ENCODE measurements around the gene MAFG. TPM values are rescaled to one million over a fixed set of nuclear protein-coding genes. Genes with fewer than 3 reads are reported as not detected.

MAFG gene
- total RNA-seq, 1 experiment from 2014 or later: 10.9 TPM

DNA sequence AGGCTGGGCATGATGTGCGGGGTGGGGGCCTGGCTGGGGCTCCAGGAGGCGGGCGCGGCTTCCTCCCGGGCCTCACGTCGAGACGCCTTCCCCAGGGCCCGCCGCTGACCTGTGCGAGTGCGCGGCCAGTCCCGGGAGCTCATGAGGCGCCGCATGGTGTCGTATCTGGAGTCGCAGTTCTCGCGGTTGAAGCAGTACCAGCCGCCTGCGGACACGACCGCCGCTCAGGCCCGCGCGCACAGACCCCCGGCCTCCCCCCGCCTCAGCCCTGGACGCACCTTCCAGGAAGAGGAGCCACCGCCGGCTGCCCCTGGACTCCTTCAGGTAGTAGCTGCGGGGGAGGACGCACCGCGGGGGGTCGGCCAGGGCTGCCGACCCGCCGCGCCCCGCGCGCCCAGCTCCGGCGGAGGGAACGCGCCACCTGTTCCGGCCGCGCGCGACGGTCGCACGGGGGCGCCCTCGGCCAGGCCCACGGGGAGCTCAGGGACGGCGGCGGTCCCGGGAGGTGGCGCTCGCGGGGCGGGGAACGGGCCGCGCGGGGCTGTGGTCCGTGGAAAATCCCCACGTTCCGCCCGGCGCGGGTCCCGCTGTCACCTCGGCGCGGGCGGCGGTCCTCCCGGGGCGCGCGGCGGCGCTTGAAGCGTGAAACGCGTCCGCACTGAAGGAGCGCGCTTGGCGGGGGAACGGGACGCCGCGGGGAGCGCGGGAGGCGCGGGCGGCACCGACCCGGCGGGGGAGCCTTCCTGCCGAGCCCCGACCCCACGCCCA lies 32.0 kb upstream of the MAFG start:
- no peak overlapping the region for H2AFZ ChIP-seq (ENCODE audit: low read length)
- H3K9me3 ChIP-seq (ENCODE audit: low read length): no peaks in the 10 kb centered on the region
- DNase-seq: peak; percentile 83
- no peaks in the 10 kb centered on the region for H3K9me2 ChIP-seq (replicated peaks; ENCODE audit: insufficient read depth, low read length)
- H3K36me3 ChIP-seq (ENCODE audit: insufficient read depth, low read length): no peaks in the 10 kb centered on the region
- no peaks in the 10 kb centered on the region for H3K4me1 ChIP-seq (ENCODE audit: low read length)
- no peak overlapping the region for H3K4me3 ChIP-seq (ENCODE audit: low read length)
- no peak overlapping the region for H3K27ac ChIP-seq (ENCODE audit: low read length)
- H4K20me1 ChIP-seq (ENCODE audit: insufficient read depth, low read depth, low read length): no peaks in the 10 kb centered on the region
- no peak overlapping the region for H3K4me2 ChIP-seq (ENCODE audit: low read depth, low read length, poor library complexity, severe bottlenecking)
- H3K79me2 ChIP-seq (ENCODE audit: low read length): no peaks in the 10 kb centered on the region
- H3K9ac ChIP-seq (ENCODE audit: low read length): no peak overlapping the region
- no peaks in the 10 kb centered on the region for H3K27me3 ChIP-seq (ENCODE audit: low read length)

GRCh38 chr17:81958633-81959342 lies 31.3 kb upstream of the MAFG start:
- Histone ChIP-seq H3K36me3 (ENCODE audit: insufficient read depth, low read length) (no peaks in the 10 kb centered on the region), H3K9me2 (replicated peaks; ENCODE audit: insufficient read depth, low read length) (no peaks in the 10 kb centered on the region), H3K9me3 (ENCODE audit: low read length) (no peaks in the 10 kb centered on the region), H2AFZ (ENCODE audit: low read length) (no peak overlapping the region), H4K20me1 (ENCODE audit: insufficient read depth, low read depth, low read length) (no peaks in the 10 kb centered on the region), H3K27me3 (ENCODE audit: low read length) (no peaks in the 10 kb centered on the region), H3K4me1 (ENCODE audit: low read length) (no peaks in the 10 kb centered on the region), H3K79me2 (ENCODE audit: low read length) (no peaks in the 10 kb centered on the region), H3K9ac (ENCODE audit: low read length) (no peak overlapping the region), H3K27ac (ENCODE audit: low read length) (no peak overlapping the region), H3K4me2 (ENCODE audit: low read depth, low read length, poor library complexity, severe bottlenecking) (no peak overlapping the region), H3K4me3 (ENCODE audit: low read length) (no peak overlapping the region)
- no peak for DNase-seq

DNA sequence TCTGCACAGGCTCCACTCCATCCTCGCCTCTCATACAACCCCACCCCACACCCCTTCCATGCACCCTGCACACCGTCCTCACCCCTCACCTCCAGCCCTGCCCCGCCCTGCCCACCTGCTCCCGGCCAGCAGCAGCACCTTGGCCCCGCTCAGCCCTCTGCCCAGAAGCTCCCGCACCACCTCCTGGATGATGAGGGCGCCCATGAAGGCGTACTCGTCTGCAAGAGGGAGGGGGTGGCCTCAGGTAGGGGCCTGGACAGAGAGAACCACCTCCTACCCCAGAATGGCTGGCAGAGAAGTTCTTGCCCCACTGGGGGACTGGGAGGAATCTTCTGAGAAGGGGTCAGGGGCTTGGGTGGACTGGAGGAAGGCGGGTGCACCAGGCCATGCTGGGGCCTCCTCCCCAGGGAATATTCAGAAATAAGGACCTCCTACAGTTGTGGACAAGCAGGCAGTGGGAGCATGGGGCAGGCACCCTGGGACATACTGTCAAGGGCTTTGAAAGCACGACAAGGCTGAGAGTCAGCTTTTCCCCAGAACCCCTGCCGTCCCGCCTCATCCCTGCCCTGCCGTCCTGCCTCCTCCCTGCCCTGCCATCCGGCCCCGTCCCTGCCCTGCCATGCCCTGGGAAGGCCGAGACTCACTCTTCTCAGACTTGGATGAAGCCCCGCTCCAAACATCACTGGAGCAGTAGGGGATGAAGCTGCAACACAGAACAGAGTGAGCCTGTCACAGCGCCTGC lies 30.3 kb upstream of the MAFG start:
- H3K4me3 ChIP-seq (ENCODE audit: low read length): no peak overlapping the region
- no peaks in the 10 kb centered on the region for H3K79me2 ChIP-seq (ENCODE audit: low read length)
- H3K9ac ChIP-seq (ENCODE audit: low read length): no peak overlapping the region
- H2AFZ ChIP-seq (ENCODE audit: low read length): no peak overlapping the region
- no peak overlapping the region for H3K27ac ChIP-seq (ENCODE audit: low read length)
- DNase-seq: no peak
- H3K4me1 ChIP-seq (ENCODE audit: low read length): no peaks in the 10 kb centered on the region
- H3K36me3 ChIP-seq (ENCODE audit: insufficient read depth, low read length): no peaks in the 10 kb centered on the region
- H3K9me3 ChIP-seq (ENCODE audit: low read length): no peaks in the 10 kb centered on the region
- H3K27me3 ChIP-seq (ENCODE audit: low read length): no peaks in the 10 kb centered on the region
- no peaks in the 10 kb centered on the region for H4K20me1 ChIP-seq (ENCODE audit: insufficient read depth, low read depth, low read length)
- no peaks in the 10 kb centered on the region for H3K9me2 ChIP-seq (replicated peaks; ENCODE audit: insufficient read depth, low read length)
- H3K4me2 ChIP-seq (ENCODE audit: low read depth, low read length, poor library complexity, severe bottlenecking): no peak overlapping the region

DNA sequence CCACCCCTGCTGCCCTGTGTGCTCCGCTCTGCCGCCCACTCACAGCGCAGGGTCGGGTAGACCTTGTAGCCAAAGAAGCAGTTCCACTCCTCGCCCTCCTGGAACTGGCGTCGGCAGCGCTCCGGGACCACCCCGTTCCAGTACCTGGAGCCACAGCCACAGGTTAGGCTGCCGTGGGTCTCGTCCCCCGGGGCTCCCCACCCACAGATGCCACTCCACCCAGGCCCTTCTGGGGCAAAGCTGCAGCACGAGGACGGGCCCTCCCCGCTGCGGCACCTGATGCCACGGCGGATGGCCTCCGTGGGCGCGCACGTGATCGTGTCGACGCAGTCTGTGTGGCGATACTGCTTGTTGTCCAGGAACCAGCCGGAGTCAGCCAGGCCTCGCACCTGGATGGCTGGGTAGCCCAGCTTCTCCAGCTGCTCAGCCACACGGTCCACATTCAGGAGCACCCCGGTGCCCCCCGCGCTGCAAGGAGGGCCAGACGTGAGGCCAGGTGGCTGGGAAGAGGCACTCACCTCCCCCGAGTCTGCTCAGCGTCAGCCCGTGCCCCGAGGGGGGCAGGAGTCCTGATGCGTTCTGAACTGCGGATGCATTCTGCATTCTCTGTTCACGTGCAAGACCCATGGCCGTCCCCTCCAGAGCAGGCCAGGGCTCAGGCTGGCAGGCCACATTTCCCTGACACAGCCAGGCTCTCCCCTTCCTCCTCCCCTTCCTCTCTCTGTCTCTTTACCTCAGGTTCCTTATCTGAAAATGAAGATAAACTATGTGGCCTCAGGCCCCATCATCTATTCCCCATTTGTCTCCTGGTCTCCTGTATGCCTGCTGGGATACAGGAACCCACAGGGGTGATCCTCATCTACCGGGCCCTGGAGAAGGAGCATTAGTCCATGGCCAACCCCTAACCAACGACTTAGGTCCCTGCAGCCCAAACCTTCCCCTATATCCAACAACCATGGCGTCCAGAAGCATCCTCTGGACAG lies 29.4 kb upstream of the MAFG start:
- no peak for DNase-seq
- Histone ChIP-seq H3K9ac (ENCODE audit: low read length) (no peak overlapping the region), H3K9me2 (replicated peaks; ENCODE audit: insufficient read depth, low read length) (no peaks in the 10 kb centered on the region), H3K4me2 (ENCODE audit: low read depth, low read length, poor library complexity, severe bottlenecking) (no peak overlapping the region), H3K27ac (ENCODE audit: low read length) (no peak overlapping the region), H3K9me3 (ENCODE audit: low read length) (no peaks in the 10 kb centered on the region), H4K20me1 (ENCODE audit: insufficient read depth, low read depth, low read length) (no peaks in the 10 kb centered on the region), H3K79me2 (ENCODE audit: low read length) (no peaks in the 10 kb centered on the region), H3K36me3 (ENCODE audit: insufficient read depth, low read length) (no peaks in the 10 kb centered on the region), H3K27me3 (ENCODE audit: low read length) (no peaks in the 10 kb centered on the region), H2AFZ (ENCODE audit: low read length) (no peak overlapping the region), H3K4me1 (ENCODE audit: low read length) (no peaks in the 10 kb centered on the region), H3K4me3 (ENCODE audit: low read length) (no peak overlapping the region)

- Histone ChIP-seq H3K4me3 (ENCODE audit: low read length) (no peak overlapping the region), H3K4me2 (ENCODE audit: low read depth, low read length, poor library complexity, severe bottlenecking) (no peak overlapping the region), H3K27ac (ENCODE audit: low read length) (no peak overlapping the region), H4K20me1 (ENCODE audit: insufficient read depth, low read depth, low read length) (no peaks in the 10 kb centered on the region), H3K27me3 (ENCODE audit: low read length) (no peaks in the 10 kb centered on the region), H3K36me3 (ENCODE audit: insufficient read depth, low read length) (no peaks in the 10 kb centered on the region), H3K79me2 (ENCODE audit: low read length) (no peaks in the 10 kb centered on the region), H3K9me3 (ENCODE audit: low read length) (no peaks in the 10 kb centered on the region), H3K9me2 (replicated peaks; ENCODE audit: insufficient read depth, low read length) (no peaks in the 10 kb centered on the region), H2AFZ (ENCODE audit: low read length) (no peak overlapping the region), H3K4me1 (ENCODE audit: low read length) (no peaks in the 10 kb centered on the region), H3K9ac (ENCODE audit: low read length) (no peak overlapping the region)
- no peak for DNase-seq
Observed at GRCh38 chr17:81955756-81956544, 28.4 kb upstream of the MAFG start.

GRCh38 chr17:81955058-81955681 lies 27.6 kb upstream of the MAFG start:
- H3K9ac ChIP-seq (ENCODE audit: low read length): no peak overlapping the region
- no peaks in the 10 kb centered on the region for H3K9me3 ChIP-seq (ENCODE audit: low read length)

More at GRCh38 chr17:81955058-81955681, 27.6 kb upstream of the MAFG start:
- Histone ChIP-seq H4K20me1 (ENCODE audit: insufficient read depth, low read depth, low read length) (no peaks in the 10 kb centered on the region), H3K4me2 (ENCODE audit: low read depth, low read length, poor library complexity, severe bottlenecking) (no peak overlapping the region), H3K36me3 (ENCODE audit: insufficient read depth, low read length) (no peaks in the 10 kb centered on the region), H3K4me1 (ENCODE audit: low read length) (no peaks in the 10 kb centered on the region), H2AFZ (ENCODE audit: low read length) (no peak overlapping the region), H3K27me3 (ENCODE audit: low read length) (no peaks in the 10 kb centered on the region), H3K4me3 (ENCODE audit: low read length) (no peak overlapping the region), H3K9me2 (replicated peaks; ENCODE audit: insufficient read depth, low read length) (no peaks in the 10 kb centered on the region), H3K79me2 (ENCODE audit: low read length) (no peaks in the 10 kb centered on the region), H3K27ac (ENCODE audit: low read length) (no peak overlapping the region)
- no peak for DNase-seq
